Right lobe of liver (tissue), 6 donors: ENCODE measurements around the gene CCDC138. TPM values are rescaled to one million over a fixed set of nuclear protein-coding genes. Genes with fewer than 3 reads are reported as not detected.
A peak's percentile ranks its signal among the peaks of the same experiment; 100 is the strongest.

ENCODE experiments used
- ATAC-seq, 4 donors: fragments of 200-7000 bp; cut with Tn5 transposase; one replicate each; pipeline ENCODE4 v1.9.1; 2020; ENCODE audit warnings: mild to moderate bottlenecking in 4 of 4, moderate library complexity in 4 of 4
- DNase-seq, 3 donors: peaks; one replicate each; pipeline ENCODE4 v3.0.0-alpha.2; 2020
- H3K27ac ChIP-seq, 3 donors: fragments of 200-600 bp; one replicate each; pipeline ENCODE4 v1.8.0; 2022
- H3K27me3 ChIP-seq, 2 donors: fragments of 200-600 bp; one replicate each; pipeline ENCODE4 v1.8.0; 2022
- H3K36me3 ChIP-seq, 4 donors: fragments of 200-600 bp; sonication (generic) in 1 of 4; one replicate each; pipeline versions ENCODE4 v1.5.1 to v1.8.0; 2017 to 2022; ENCODE audit warnings: control low read depth in 1 of 4
- H3K4me1 ChIP-seq, 4 donors: fragments of 200-600 bp; sonication (generic) in 1 of 4; one replicate each; pipeline versions ENCODE4 v1.5.1 to v1.8.0; 2017 to 2022; ENCODE audit warnings: control low read depth in 1 of 4
- H3K4me3 ChIP-seq, 3 donors: fragments of 200-600 bp; one replicate each; pipeline ENCODE4 v1.8.0; 2022
- H3K9me3 ChIP-seq, 4 donors: fragments of 200-600 bp; sonication (generic) in 1 of 4; one replicate each; pipeline versions ENCODE4 v1.5.1 to v1.8.0; 2017 to 2022; ENCODE audit warnings: control low read depth in 1 of 4
- POLR2A ChIP-seq: fragments of 450-650 bp; IDR thresholded peaks from one replicate; pipeline ENCODE4 v1.6.1; 2017; ENCODE audit warnings: antibody characterized with exemption, mild to moderate bottlenecking
- WGBS: methylation state at CpG from one replicate; pipeline ENCODE4 v1.1.6; 2018; ENCODE audit warnings: low coverage, low lambda C conversion rate; ENCODE audit not compliant: insufficient coverage; ENCODE audit errors: missing lambda C conversion rate; 5-methylcytosine and 5-hydroxymethylcytosine counted together
- intact Hi-C, 2 donors: fragments of 100-400 bp; cut with DNase I; formaldehyde crosslinking; loops; one replicate each; pipeline versions ENCODE4 v1.11.2 to v1.14.1; 2022
- total RNA-seq, 6 experiments: library from RNA; depleted of rRNA in 2 of 6; stranded (reverse); fragments of >200 nt in 2 of 6; fragmentation: NEBNext Ultra II Directional in 3 of 6; extraction: Animal tissue kit (Norgen Biotek cat#: 25700) in 3 of 6; gene quantifications; one replicate each; pipeline versions ENCODE4 v1.1.0 to v1.2.4, GENCODE V29; 2016 to 2023
- TF ChIP-seq, protein P1 (sequence below), 4 donors: fragments of 200-600 bp in 3 of 4; fragments of 450-650 bp in 1 of 4; IDR thresholded peaks; one replicate each; pipeline versions ENCODE4 v1.5.1 to v1.8.0; 2016 to 2022; ENCODE audit warnings: antibody characterized with exemption in 4 of 4, mild to moderate bottlenecking in 2 of 4
- donor health status: DM: no; HTN: yes; CAD: no.
- donor health status: DM: no; HTN: no; CAD: no.
- donor health status: DM: no; HTN: no; CAD: no.
- donor health status: DM: no; HTN: yes; CAD: no.
- donor health status: DM: no; HTN: yes; CAD: no.

CCDC138 gene
- total RNA-seq, 6 experiments from 2014 or later = 1.3 to 3.3 (median 2.4) TPM

- no peak overlapping the region for H3K27ac ChIP-seq
- H3K4me3 ChIP-seq = no peak overlapping the region
- ATAC-seq (no peak), DNase-seq (peak in 1 of 3 donors; percentile 21)
- no peaks in the 10 kb centered on the region for H3K9me3 ChIP-seq
- 80% methylated on average over 3 of the region's 7 CpGs for WGBS
- H3K36me3 ChIP-seq = no peaks in the 10 kb centered on the region
- intact Hi-C loops = no loop called here
- H3K4me1 ChIP-seq = peaks cover 0 to 14% (median 5%) of the 10 kb centered on the region in 4 donors
- no peaks in the 10 kb centered on the region for H3K27me3 ChIP-seq
- TF ChIP-seq, protein P1, sequence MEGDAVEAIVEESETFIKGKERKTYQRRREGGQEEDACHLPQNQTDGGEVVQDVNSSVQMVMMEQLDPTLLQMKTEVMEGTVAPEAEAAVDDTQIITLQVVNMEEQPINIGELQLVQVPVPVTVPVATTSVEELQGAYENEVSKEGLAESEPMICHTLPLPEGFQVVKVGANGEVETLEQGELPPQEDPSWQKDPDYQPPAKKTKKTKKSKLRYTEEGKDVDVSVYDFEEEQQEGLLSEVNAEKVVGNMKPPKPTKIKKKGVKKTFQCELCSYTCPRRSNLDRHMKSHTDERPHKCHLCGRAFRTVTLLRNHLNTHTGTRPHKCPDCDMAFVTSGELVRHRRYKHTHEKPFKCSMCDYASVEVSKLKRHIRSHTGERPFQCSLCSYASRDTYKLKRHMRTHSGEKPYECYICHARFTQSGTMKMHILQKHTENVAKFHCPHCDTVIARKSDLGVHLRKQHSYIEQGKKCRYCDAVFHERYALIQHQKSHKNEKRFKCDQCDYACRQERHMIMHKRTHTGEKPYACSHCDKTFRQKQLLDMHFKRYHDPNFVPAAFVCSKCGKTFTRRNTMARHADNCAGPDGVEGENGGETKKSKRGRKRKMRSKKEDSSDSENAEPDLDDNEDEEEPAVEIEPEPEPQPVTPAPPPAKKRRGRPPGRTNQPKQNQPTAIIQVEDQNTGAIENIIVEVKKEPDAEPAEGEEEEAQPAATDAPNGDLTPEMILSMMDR (IDR thresholded peaks at IDR 0.05) = no peak
- TF ChIP-seq POLR2A = no peak
These were observed 134.1 kb downstream of the CCDC138 start for GRCh38 chr2:108920686-108921085.

- H3K9me3 ChIP-seq = no peaks in the 10 kb centered on the region
- no peak for ATAC-seq
- peak in 1 of 3 donors; percentile 35 for DNase-seq
- H3K36me3 ChIP-seq = no peaks in the 10 kb centered on the region
- no peaks in the 10 kb centered on the region for H3K27me3 ChIP-seq
- no peak overlapping the region for H3K27ac ChIP-seq
- no peak for TF ChIP-seq POLR2A
- TF ChIP-seq, protein P1 (IDR thresholded peaks at IDR 0.05) = no peak
- H3K4me1 ChIP-seq = peaks cover 0 to 20% (median 6%) of the 10 kb centered on the region in 4 donors
- intact Hi-C loops = no loop called here
- no CpG with 5 or more reads among the region's 16 CpGs for WGBS
- no peak overlapping the region for H3K4me3 ChIP-seq
These were observed 134.8 kb downstream of the CCDC138 start for GRCh38 chr2:108921096-108922030.

- ATAC-seq (no peak), DNase-seq (peak in 1 of 3 donors; percentile 30)
- Histone ChIP-seq H3K9me3 (no peaks in the 10 kb centered on the region), H3K27ac (no peak overlapping the region), H3K4me1 (peaks cover 0 to 20% (median 6%) of the 10 kb centered on the region in 4 donors), H3K4me3 (no peak overlapping the region), H3K36me3 (no peaks in the 10 kb centered on the region), H3K27me3 (no peaks in the 10 kb centered on the region)
- WGBS = 60% methylated on average over 1 of the region's 11 CpGs
- TF ChIP-seq, protein P1 (IDR thresholded peaks at IDR 0.05) = no peak
- no peak for TF ChIP-seq POLR2A
- intact Hi-C loops = no loop called here
These were observed 135.8 kb downstream of the CCDC138 start for GRCh38 chr2:108922141-108922915.

DNA sequence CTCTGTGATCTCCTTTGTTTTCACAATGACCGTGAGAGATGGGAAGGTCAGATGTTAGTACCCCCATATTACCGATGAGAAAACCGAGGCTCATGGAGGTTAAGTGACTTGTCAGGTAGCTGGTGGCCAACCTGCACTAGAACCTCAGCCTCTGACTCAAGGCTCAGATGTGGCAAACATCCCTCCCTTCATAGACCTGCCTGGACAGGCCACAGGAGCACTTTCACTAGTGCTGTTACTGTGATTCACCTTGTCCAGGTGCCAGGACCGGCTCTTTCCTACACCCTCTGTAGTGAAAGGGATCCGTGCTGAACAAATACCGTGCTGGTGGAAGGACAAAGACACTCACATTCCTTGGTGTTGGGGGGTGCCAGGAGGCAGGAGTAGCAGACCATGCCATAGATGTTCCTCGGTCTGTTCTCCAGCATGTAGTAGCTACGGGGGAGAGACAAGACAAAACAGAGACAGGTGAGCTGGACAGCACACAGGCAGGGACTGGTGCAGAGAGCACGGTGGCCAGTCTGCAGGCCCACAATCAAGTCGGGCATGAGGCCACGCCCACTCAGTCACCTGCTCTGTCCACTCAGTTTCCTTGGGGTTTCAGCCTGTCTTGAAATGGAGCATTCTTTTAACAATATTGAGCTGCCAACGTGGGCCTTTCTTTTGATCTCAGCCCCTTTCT, 136.6 kb downstream of the CCDC138 start:
- Histone ChIP-seq H3K4me1 (peaks cover 0 to 20% (median 6%) of the 10 kb centered on the region in 4 donors), H3K36me3 (no peaks in the 10 kb centered on the region), H3K9me3 (no peaks in the 10 kb centered on the region), H3K27me3 (no peaks in the 10 kb centered on the region), H3K27ac (no peak overlapping the region), H3K4me3 (no peak overlapping the region)
- ATAC-seq (peak in 1 of 4 donors; percentile 37), DNase-seq (peak in 1 of 3 donors; percentile 39)
- WGBS = 57% methylated on average over 11 of the region's 12 CpGs
- intact Hi-C loops = no loop called here
- TF ChIP-seq POLR2A = no peak
- TF ChIP-seq, protein P1 (IDR thresholded peaks at IDR 0.05) = no peak
